A673 (cell line): Measurements from ENCODE around the gene CORT. TPM values are rescaled to one million over a fixed set of nuclear protein-coding genes. Genes with fewer than 3 reads are reported as not detected.

Experiments
- BruUV-seq: library from RNA; stranded (reverse); fragments of 400-500 nt; replicated peaks from 2 replicates; lab custom pipeline; 2021; lab: Mats Ljungman, UMichigan
- CTCF ChIA-PET: fragments of 300-600 bp; sonication (Branson Sonifier 250); formaldehyde crosslinking; loops from one replicate; lab custom pipeline; 2022; ENCODE audit warnings: antibody characterized with exemption; lab: Charles Lee
- POLR2A ChIA-PET: fragments of 300-600 bp; sonication (Branson Sonifier 250); formaldehyde crosslinking; loops from one replicate; lab custom pipeline; 2022; ENCODE audit warnings: antibody characterized with exemption; ENCODE audit not compliant: low non-redundant PET; lab: Charles Lee
- DNase-seq: peaks from one replicate; pipeline ENCODE4 v3.0.0-alpha.2; 2015; ENCODE audit warnings: low spot score
- H3K27ac ChIP-seq: fragments of 200-600 bp; sonication (generic); 2 replicates; pipeline ENCODE4 v1.5.1; 2016; ENCODE audit warnings: mixed run types, low read depth, mild to moderate bottlenecking, mixed read lengths, antibody characterized with exemption, low read length; ENCODE audit not compliant: poor library complexity, severe bottlenecking
- H3K27me3 ChIP-seq: fragments of 200-600 bp; sonication (generic); replicated peaks from 2 replicates; pipeline ENCODE4 v1.6.1; 2017; ENCODE audit warnings: mixed run types, low read depth, mild to moderate bottlenecking, mixed read lengths, antibody characterized with exemption, low read length; ENCODE audit not compliant: insufficient read depth, poor library complexity
- H3K36me3 ChIP-seq: fragments of 200-600 bp; sonication (generic); 2 replicates; pipeline ENCODE4 v1.6.1; 2016; ENCODE audit warnings: mixed run types, mild to moderate bottlenecking, mixed read lengths, antibody characterized with exemption, low read length; ENCODE audit not compliant: insufficient read depth, poor library complexity, severe bottlenecking
- H3K4me1 ChIP-seq: fragments of 200-600 bp; sonication (generic); 2 replicates; pipeline ENCODE4 v1.6.1; 2017; ENCODE audit warnings: mixed run types, mild to moderate bottlenecking, mixed read lengths, antibody characterized with exemption, low read length; ENCODE audit not compliant: insufficient read depth, poor library complexity, severe bottlenecking
- H3K4me3 ChIP-seq: fragments of 200-600 bp; sonication (generic); 2 replicates; pipeline ENCODE4 v1.5.1; 2016; ENCODE audit warnings: low read depth, mixed run types, mild to moderate bottlenecking, mixed read lengths, low read length; ENCODE audit not compliant: poor library complexity, severe bottlenecking
- H3K9me3 ChIP-seq: fragments of 200-600 bp; sonication (generic); 2 replicates; pipeline ENCODE4 v1.6.1; 2016; ENCODE audit warnings: mixed run types, low read depth, mild to moderate bottlenecking, mixed read lengths, antibody characterized with exemption, low read length; ENCODE audit not compliant: poor library complexity, severe bottlenecking
- EZH2 ChIP-seq: fragments of 200-600 bp; sonication (generic); IDR thresholded peaks from 2 replicates; pipeline ENCODE4 v1.6.1; 2017; ENCODE audit warnings: borderline replicate concordance, low read depth, mild to moderate bottlenecking, mixed read lengths, antibody characterized with exemption, low read length; ENCODE audit not compliant: poor library complexity, severe bottlenecking
- intact Hi-C: fragments of 100-400 bp; cut with micrococcal nuclease; formaldehyde crosslinking; loops from one replicate; pipeline ENCODE4 v1.10.0; 2022; ENCODE audit not compliant: unreplicated experiment
- total RNA-seq: library from RNA; stranded (reverse); gene quantifications from 2 replicates; pipeline ENCODE4 v1.2.3, GENCODE V29; 2021
- TF ChIP-seq, protein P1 (sequence below): fragments of 300-800, 200-600 bp; sonication (generic); conservative IDR thresholded peaks from 2 replicates; pipeline ENCODE4 v1.5.1; 2017; ENCODE audit warnings: low read depth, mild to moderate bottlenecking, antibody characterized with exemption, low read length, moderate library complexity, mixed read lengths

Gene CORT
- total RNA-seq, 1 experiment from 2014 or later = 1.4 TPM

DNA sequence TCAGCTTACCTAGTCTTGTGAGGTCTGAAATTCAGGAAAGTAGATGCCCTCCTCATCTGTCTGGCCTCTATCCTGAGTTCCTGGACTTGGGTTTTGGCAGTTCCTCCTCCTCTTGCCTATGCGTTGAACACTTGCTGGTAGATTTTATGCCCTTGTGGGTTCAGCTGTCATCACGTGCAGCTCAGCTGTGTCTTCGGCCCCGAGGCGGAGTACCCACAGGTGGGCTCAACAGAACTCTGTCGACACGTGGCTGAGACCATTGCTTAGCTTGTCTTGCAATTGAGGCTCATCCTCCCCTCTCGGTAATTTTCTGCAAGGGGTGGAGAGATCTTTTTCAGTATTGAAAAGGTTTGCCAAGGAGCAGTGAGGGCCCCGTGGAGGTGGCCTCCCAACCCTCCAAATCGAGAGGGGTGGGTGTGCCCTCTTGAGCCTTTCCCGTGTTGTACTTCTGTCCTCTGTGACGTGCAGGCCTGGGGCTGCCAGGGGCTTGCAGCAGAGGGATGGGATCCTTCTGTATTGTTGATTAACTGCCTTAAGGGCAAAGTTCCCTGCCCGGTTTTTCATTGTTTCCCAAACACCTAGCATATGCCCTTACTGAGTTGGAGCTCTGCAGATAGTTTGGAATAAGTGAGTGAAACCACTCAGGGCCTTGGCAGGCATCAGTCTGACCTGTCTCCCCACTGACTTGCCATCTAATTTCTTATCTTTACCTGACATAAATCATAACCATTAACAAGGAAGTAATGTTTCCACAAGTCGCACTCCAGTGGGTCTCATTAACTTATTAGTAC, 16.7 kb upstream of the CORT start:
- no peaks in the 10 kb centered on the region for H3K9me3 ChIP-seq
- H3K27me3 ChIP-seq = no peaks in the 10 kb centered on the region
- H3K4me3 ChIP-seq = no peak overlapping the region
- DNase-seq = no peak
- TF ChIP-seq, protein P1, sequence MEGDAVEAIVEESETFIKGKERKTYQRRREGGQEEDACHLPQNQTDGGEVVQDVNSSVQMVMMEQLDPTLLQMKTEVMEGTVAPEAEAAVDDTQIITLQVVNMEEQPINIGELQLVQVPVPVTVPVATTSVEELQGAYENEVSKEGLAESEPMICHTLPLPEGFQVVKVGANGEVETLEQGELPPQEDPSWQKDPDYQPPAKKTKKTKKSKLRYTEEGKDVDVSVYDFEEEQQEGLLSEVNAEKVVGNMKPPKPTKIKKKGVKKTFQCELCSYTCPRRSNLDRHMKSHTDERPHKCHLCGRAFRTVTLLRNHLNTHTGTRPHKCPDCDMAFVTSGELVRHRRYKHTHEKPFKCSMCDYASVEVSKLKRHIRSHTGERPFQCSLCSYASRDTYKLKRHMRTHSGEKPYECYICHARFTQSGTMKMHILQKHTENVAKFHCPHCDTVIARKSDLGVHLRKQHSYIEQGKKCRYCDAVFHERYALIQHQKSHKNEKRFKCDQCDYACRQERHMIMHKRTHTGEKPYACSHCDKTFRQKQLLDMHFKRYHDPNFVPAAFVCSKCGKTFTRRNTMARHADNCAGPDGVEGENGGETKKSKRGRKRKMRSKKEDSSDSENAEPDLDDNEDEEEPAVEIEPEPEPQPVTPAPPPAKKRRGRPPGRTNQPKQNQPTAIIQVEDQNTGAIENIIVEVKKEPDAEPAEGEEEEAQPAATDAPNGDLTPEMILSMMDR = no peak
- TF ChIP-seq EZH2 = no peak
- peaks cover 5% of the 10 kb centered on the region for H3K4me1 ChIP-seq
- no peaks in the 10 kb centered on the region for H3K36me3 ChIP-seq
- POLR2A ChIA-PET = no interaction called here
- no TSS peak for BruUV-seq
- CTCF ChIA-PET = no interaction called here
- intact Hi-C loops = loop anchor here (5.0 kb wide), 1 partner anchor 39 kb away; the partner anchor contains the start of genes DFFA and PEX14
- no peak overlapping the region for H3K27ac ChIP-seq

DNA sequence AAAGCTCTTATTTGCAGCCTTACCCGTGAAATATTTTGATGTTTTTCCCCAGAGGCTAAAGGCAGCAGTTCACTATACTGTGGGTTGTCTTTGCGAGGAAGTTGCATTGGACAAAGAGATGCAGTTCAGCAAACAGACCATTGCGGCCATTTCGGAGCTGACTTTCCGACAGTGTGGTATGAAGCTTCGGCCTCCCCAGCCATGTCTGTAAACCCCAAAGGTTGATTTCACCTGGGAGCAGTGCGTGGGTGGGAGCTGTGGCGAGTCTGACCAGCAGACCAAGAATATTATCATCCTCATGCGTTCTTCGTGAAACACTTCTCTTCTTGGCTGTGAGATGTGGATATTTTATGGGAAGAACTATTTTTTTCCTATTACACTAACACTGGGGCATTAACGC, 16.0 kb upstream of the CORT start:
- Histone ChIP-seq H3K36me3 (no peaks in the 10 kb centered on the region), H3K27ac (no peak overlapping the region), H3K27me3 (no peaks in the 10 kb centered on the region), H3K9me3 (no peaks in the 10 kb centered on the region), H3K4me1 (peaks cover 5% of the 10 kb centered on the region), H3K4me3 (no peak overlapping the region)
- no peak for DNase-seq
- ChIA-PET CTCF (no interaction called here), POLR2A (no interaction called here)
- intact Hi-C loops = loop anchor here (5.0 kb wide), 1 partner anchor 39 kb away; the partner anchor contains the start of genes DFFA and PEX14
- no TSS peak for BruUV-seq
- TF ChIP-seq EZH2 = no peak
- TF ChIP-seq, protein P1 = no peak

DNA sequence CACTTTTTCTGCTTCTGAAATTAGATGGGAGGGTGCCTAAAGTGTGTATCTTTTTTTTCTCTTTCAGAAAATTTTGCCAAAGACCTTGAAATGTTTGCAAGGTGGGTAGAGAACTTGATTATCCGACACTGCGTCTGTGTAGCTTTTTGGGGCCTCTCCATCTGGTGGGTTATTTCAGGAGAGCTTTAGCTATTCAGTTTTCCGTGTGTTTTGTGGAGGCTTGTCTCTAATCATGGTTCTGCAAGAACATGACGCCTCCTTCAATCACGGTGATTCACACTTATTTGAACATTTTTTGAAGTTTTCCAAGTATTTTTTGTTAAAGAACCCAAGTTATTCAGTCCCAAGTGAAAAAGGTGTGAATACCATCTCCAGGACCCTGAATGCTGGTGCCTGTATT, 15.2 kb upstream of the CORT start:
- no peak overlapping the region for H3K4me3 ChIP-seq
- peaks cover 5% of the 10 kb centered on the region for H3K4me1 ChIP-seq
- intact Hi-C loops = loop anchor here (5.0 kb wide), 1 partner anchor 38 kb away; the partner anchor contains the start of genes DFFA and PEX14
- no peaks in the 10 kb centered on the region for H3K27me3 ChIP-seq
- no peaks in the 10 kb centered on the region for H3K36me3 ChIP-seq
- DNase-seq = no peak
- CTCF ChIA-PET = no interaction called here
- H3K9me3 ChIP-seq = no peaks in the 10 kb centered on the region
- POLR2A ChIA-PET = no interaction called here
- BruUV-seq = no TSS peak
- TF ChIP-seq, protein P1 = no peak
- no peak for TF ChIP-seq EZH2
- H3K27ac ChIP-seq = no peak overlapping the region
